Endothelial cell of umbilical vein (primary cell): ENCODE measurements around the gene RPS6KA3. TPM values are rescaled to one million over a fixed set of nuclear protein-coding genes. Genes with fewer than 3 reads are reported as not detected.

Experiments used
- BruUV-seq: library from RNA; stranded (reverse); fragments of 400-500 nt; replicated peaks from 2 replicates; lab custom pipeline; 2021; lab: Mats Ljungman, UMichigan
- CTCF ChIA-PET: fragments of 300-600, 350-600 bp; sonication (Branson Sonifier 250); formaldehyde crosslinking; loops from one replicate; lab custom pipeline; 2021; ENCODE audit warnings: antibody characterized with exemption, inconsistent platforms; lab: Charles Lee
- POLR2A ChIA-PET: fragments of 300-600, 350-600 bp; sonication (Branson Sonifier 250); formaldehyde crosslinking; loops from one replicate; lab custom pipeline; 2021; ENCODE audit warnings: antibody characterized with exemption, inconsistent platforms; lab: Charles Lee
- DNase-seq: peaks from one replicate; pipeline ENCODE4 v3.0.0-alpha.2; 2011; ENCODE audit warnings: low read depth, low spot score
- FAIRE-seq: peaks from 2 replicates; lab custom pipeline; 2011; peaks lifted over from hg19 to GRCh38; lab: Jason Lieb, UNC
- H2AFZ ChIP-seq: 2 replicates; pipeline ENCODE4 v1.6.0; 2012; ENCODE audit warnings: low read depth, low read length, control low read depth, inconsistent platforms
- H3K27ac ChIP-seq: 2 replicates; pipeline ENCODE4 v1.5.1; 2011; ENCODE audit warnings: low read depth, mild to moderate bottlenecking, control low read depth, low read length, moderate library complexity; ENCODE audit not compliant: insufficient read depth
- H3K27me3 ChIP-seq, 2 experiments: 2 replicates each; pipeline versions ENCODE4 v1.6.0 to v1.6.1; 2011; ENCODE audit warnings: low read length in 2 of 2, mixed read lengths in 1 of 2; ENCODE audit not compliant: control insufficient read depth in 2 of 2, insufficient read depth in 2 of 2
- H3K36me3 ChIP-seq, 2 experiments: 2 replicates in 1 of 2; 3 replicates in 1 of 2; pipeline ENCODE4 v1.5.1; 2011; ENCODE audit warnings: low read length in 2 of 2, mild to moderate bottlenecking in 1 of 2, moderate library complexity in 1 of 2; ENCODE audit not compliant: control insufficient read depth in 2 of 2, insufficient read depth in 2 of 2; ENCODE audit errors: extremely low read depth in 1 of 2
- H3K4me1 ChIP-seq: 3 replicates; pipeline ENCODE4 v1.5.1; 2011; ENCODE audit warnings: mild to moderate bottlenecking, low read length; ENCODE audit not compliant: control insufficient read depth, insufficient read depth; ENCODE audit errors: extremely low read depth
- H3K4me2 ChIP-seq: 2 replicates; pipeline ENCODE4 v1.6.1; 2011; ENCODE audit warnings: low read length, control low read depth, mixed read lengths; ENCODE audit not compliant: insufficient read depth
- H3K4me3 ChIP-seq, 3 experiments: fragments of 200-600 bp in 1 of 3; sonication (generic), shearing (Covaris generic) in 1 of 3; replicated peaks in 1 of 3; 2 replicates each; pipeline ENCODE4 v1.5.1; 2011 to 2016; ENCODE audit warnings: control low read depth in 3 of 3, low read length in 3 of 3, mild to moderate bottlenecking in 2 of 3, inconsistent platforms in 1 of 3, low read depth in 1 of 3, moderate library complexity in 1 of 3; ENCODE audit not compliant: insufficient read depth in 1 of 3
- H3K79me2 ChIP-seq: 2 replicates; pipeline ENCODE4 v1.6.0; 2012; ENCODE audit warnings: low read length, inconsistent platforms; ENCODE audit not compliant: control insufficient read depth, insufficient read depth
- H3K9ac ChIP-seq: replicated peaks from 2 replicates; pipeline ENCODE3; 2011; ENCODE audit warnings: low read length, control low read depth; ENCODE audit not compliant: insufficient read depth; ENCODE audit errors: extremely low read depth
- H3K9me1 ChIP-seq: replicated peaks from 3 replicates; pipeline ENCODE4 v1.6.0; 2011; ENCODE audit warnings: mild to moderate bottlenecking, low read length; ENCODE audit not compliant: control insufficient read depth, insufficient read depth; ENCODE audit errors: extremely low read depth
- H3K9me3 ChIP-seq: replicated peaks from 2 replicates; pipeline ENCODE4 v1.5.1; 2012; ENCODE audit warnings: low read length, inconsistent platforms; ENCODE audit not compliant: control insufficient read depth, insufficient read depth
- H4K20me1 ChIP-seq: replicated peaks from 2 replicates; pipeline ENCODE3; 2011; ENCODE audit warnings: mild to moderate bottlenecking, low read length; ENCODE audit not compliant: control insufficient read depth, insufficient read depth; ENCODE audit errors: extremely low read depth
- CTCF ChIP-seq, 2 donors: IDR thresholded peaks; 1 replicate in 1 of 2; 2 replicates in 1 of 2; pipeline ENCODE4 v1.5.1; 2011; ENCODE audit warnings: low read length in 2 of 2, mild to moderate bottlenecking in 2 of 2, moderate library complexity in 2 of 2, control low read depth in 1 of 2, inconsistent platforms in 1 of 2, low read depth in 1 of 2; ENCODE audit not compliant: insufficient read depth in 1 of 2; ENCODE audit errors: extremely low read depth in 1 of 2
- EZH2 ChIP-seq: IDR thresholded peaks from 2 replicates; pipeline ENCODE4 v1.6.1; 2012; ENCODE audit warnings: borderline replicate concordance, low read depth, mild to moderate bottlenecking, moderate library complexity, low read length, inconsistent platforms; ENCODE audit not compliant: severe bottlenecking
- FOS ChIP-seq: IDR thresholded peaks from 2 replicates; pipeline ENCODE4 v1.6.1; 2011; ENCODE audit warnings: mild to moderate bottlenecking, low read length, moderate library complexity, borderline replicate concordance; ENCODE audit not compliant: insufficient read depth
- GATA2 ChIP-seq: IDR thresholded peaks from 2 replicates; pipeline ENCODE4 v1.7.0; 2011; ENCODE audit warnings: low read depth, mild to moderate bottlenecking, moderate library complexity, mixed read lengths, low read length; ENCODE audit not compliant: insufficient read length, insufficient read depth
- JUN ChIP-seq: IDR thresholded peaks from 2 replicates; pipeline ENCODE4 v1.6.1; 2011; ENCODE audit warnings: borderline replicate concordance, low read depth; ENCODE audit not compliant: insufficient read length, insufficient read depth
- MAX ChIP-seq: IDR thresholded peaks from 2 replicates; pipeline ENCODE4 v1.6.1; 2011; ENCODE audit not compliant: insufficient read depth, insufficient read length
- MYC ChIP-seq: IDR thresholded peaks from one replicate; pipeline ENCODE4 v1.6.1; 2011; ENCODE audit warnings: mild to moderate bottlenecking, low read depth, low read length
- POLR2A ChIP-seq: IDR thresholded peaks from 2 replicates; pipeline ENCODE4 v1.6.1; 2012; ENCODE audit warnings: low read depth, mild to moderate bottlenecking, control low read depth, low read length
- POLR2AphosphoS5 ChIP-seq: IDR thresholded peaks from 2 replicates; pipeline ENCODE4 v1.6.1; 2012; ENCODE audit warnings: low read depth, mild to moderate bottlenecking, control low read depth, low read length, moderate library complexity; ENCODE audit not compliant: insufficient read depth
- dilution Hi-C: fragments of 300-500 bp; cut with MboI; formaldehyde crosslinking; loops from one replicate; pipeline ENCODE4 v1.15.0; 2019; ENCODE audit warnings: low sequenced_read_pairs; ENCODE audit not compliant: extremely low pct_ligation_motif_present
- intact Hi-C: fragments of 100-400 bp; cut with micrococcal nuclease; formaldehyde crosslinking; loops from one replicate; pipeline ENCODE4 v1.10.0; 2022
- polyA plus RNA-seq, 4 experiments: library from polyadenylated mRNA; depleted of rRNA in 3 of 4; stranded (reverse) in 3 of 4; unstranded in 1 of 4; fragments of >200 nt; gene quantifications; 2 replicates each; pipeline versions ENCODE4 v1.2.1 to v1.2.3, GENCODE V29; 2011 to 2012; ENCODE audit warnings: missing spikeins in 1 of 4
- total RNA-seq: library from RNA; stranded (reverse); gene quantifications from 2 replicates; pipeline ENCODE4 v1.2.3, GENCODE V29; 2021

Gene RPS6KA3
- total and polyA plus RNA-seq, 2 donors (not counting 3 experiments of a cell fraction or from before 2014, with no cell fraction given): 24.4 to 61.6 TPM

GRCh38 chrX:20147561-20147960 lies 119.1 kb downstream of the RPS6KA3 start:
- DNase-seq (no peak), FAIRE-seq (no peak)
- H3K9ac ChIP-seq: no peak overlapping the region
- H3K4me3 ChIP-seq: no peak overlapping the region
- ChIA-PET POLR2A (no interaction called here), CTCF (no interaction called here)
- H4K20me1 ChIP-seq: no peaks in the 10 kb centered on the region
- dilution Hi-C loops: no loop called here
- no peak overlapping the region for H3K4me2 ChIP-seq
- no TSS peak for BruUV-seq
- H3K27ac ChIP-seq: no peak overlapping the region
- no peaks in the 10 kb centered on the region for H3K79me2 ChIP-seq
- no peaks in the 10 kb centered on the region for H3K9me1 ChIP-seq
- H3K27me3 ChIP-seq: no peaks in the 10 kb centered on the region
- intact Hi-C loops: no loop called here
- peaks cover 8% of the 10 kb centered on the region for H3K4me1 ChIP-seq
- peaks cover 0 to 3% of the 10 kb centered on the region in 2 experiments for H3K36me3 ChIP-seq
- H2AFZ ChIP-seq: no peak overlapping the region
- H3K9me3 ChIP-seq: no peaks in the 10 kb centered on the region
- TF ChIP-seq MYC (no peak), MAX (no peak), FOS (no peak), CTCF (IDR thresholded peaks at IDR 0.05; ENCODE audit: extremely low read depth in 1 of 2, insufficient read depth in 1 of 2, low read depth in 1 of 2, low read length in 2 of 2) (no peak), POLR2A (no peak), EZH2 (no peak), JUN (no peak), POLR2AphosphoS5 (no peak), GATA2 (no peak)
